CD1c-positive myeloid dendritic cell (primary cell): ENCODE data around the gene EPAS1.

Source experiments
- DNase-seq: peaks from one replicate; pipeline ENCODE4 v3.0.0-alpha.2; 2016; ENCODE audit errors: extremely low spot score

The EPAS1 gene

DNA sequence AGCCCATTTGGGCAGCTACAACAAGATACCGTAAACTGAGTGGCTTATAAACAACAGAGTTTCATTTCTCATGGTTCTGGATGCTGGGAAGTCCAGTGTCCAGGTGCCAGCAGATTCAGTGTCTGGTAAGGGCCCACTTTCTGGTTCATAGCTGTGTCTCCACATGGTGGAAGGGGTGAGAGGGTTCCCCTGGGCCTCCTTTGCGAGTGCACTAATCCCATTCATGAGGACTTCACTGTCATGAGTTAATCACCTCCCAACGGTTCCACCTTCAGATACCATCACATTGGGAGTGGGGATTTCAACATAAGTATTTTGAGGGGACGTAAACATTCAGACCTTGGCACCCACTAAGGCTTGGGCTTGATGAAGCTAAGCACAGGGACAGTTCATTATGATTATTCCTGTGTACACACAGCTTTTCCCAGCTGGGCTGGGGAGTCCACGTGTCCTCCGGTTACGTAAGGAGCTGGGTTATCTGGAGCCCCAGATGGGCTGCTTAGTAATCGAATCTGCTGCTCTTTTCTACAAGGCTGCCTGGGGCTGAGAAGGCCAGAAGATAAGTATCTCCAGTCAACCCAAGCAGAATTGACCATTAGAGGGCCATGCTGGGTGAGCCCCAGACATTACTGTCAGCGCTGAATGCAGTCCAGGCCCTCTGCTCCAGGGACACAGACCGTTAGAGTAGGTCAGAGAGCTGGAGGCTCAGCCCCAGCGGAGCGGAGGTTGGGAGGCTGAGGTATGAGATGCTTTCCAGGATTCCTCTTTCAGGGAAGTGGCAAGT, 42.7 kb downstream of the EPAS1 start:
- no peak for DNase-seq

DNA sequence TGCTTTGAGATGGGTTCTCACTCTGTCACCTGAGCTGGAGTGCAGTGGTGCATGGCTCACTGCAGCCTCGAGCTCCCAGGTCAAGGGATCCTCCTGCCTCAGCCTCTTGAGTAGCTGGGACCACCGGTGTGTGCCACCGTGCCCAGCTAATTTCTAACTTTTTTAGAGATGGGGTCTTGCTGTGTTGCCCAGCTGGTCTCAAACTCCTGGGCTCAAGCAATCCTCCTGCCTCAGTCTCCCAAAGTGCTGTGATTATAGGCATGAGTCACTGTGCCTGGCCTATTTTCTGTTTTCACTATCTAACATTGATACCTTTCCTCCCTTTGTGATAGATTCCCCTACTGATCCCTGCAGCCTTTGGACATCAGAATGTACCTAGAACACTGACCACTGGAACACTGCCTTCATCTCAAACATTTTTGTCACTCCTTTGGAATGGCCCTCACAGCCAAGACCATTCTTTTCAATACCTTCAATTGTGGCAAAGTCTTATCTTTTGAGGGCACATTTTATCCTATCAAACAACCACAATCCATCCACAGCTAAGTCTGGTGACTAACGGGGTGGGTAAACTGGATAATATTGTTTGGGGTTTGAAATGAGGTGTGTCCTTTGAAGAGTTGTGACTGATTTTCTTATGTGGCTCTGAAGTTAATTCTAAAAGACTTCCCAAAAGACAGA, 43.7 kb downstream of the EPAS1 start:
- DNase-seq, result no peak

DNA sequence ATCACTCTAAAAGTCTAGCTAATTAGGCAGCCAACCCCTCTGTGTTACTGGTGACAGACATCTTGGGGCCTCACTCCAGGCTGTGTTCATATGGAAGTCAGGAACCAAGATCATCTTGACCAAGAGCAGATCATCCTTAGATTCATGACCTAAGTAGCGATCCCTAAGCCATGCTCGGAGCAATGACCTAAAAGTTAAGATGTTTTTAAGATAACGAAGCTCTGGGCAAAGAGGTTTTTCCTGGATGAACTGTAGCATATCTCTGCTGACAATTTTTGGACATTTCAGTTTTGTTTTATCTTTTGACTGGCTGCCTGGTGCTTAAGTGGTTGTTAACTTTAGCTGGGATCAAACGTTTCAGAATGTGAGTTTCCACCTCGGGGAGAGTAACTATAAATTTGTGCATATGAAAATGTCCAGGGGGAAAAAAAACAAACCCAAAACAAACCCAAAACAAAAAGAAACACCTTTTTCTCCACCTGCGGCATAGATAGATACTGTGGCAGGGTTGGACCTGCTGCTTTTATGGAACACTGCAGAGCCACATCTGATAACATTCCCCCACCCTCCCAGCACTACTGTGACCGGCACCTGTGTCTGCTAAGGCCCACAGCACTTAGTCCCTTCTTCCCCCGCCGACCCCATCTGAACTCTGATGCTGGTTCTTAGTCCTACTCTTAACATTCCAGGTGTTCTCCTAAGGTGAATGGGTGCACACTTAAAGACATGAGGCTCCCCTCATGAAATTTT, 45.5 kb downstream of the EPAS1 start:
- no peak for DNase-seq

DNA sequence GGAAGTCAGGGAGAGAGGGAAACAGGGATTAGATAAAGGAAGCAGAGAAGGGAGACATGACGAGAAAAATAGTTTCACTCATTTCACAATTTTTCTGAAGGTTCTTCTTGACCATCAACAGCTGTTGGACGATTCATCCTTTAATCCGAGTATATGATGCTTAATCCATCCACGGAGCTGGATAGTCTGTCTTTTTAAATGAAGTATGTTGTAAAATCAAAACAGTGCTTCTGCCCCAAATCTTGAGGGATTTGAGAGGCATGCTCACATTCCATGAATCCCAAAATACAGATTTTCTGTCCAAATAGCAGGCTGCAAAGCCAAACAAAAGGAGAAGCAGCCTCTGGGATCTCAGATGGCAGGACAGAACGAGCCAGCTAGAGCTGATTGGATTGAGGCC, 47.5 kb downstream of the EPAS1 start:
- DNase-seq, result no peak

DNA sequence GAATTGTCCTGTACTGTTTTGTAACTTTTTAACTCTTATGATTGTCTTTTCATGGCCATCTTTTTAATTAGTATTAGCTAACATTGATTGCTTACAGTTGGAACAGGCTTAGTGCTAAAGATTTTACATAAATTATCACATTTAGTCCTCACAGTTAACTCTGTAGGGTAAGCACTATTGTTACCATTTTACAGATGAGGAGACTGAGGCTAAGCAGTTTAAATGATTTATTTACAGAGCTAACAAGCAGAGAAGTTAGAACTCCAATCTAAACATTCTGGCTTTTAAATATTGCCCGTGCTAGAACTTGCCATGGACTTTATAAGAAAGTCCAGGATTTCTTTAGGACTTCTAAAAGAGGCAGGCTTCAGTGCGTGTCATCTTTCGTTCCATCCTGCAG, 48.6 kb downstream of the EPAS1 start:
- no peak for DNase-seq

DNA sequence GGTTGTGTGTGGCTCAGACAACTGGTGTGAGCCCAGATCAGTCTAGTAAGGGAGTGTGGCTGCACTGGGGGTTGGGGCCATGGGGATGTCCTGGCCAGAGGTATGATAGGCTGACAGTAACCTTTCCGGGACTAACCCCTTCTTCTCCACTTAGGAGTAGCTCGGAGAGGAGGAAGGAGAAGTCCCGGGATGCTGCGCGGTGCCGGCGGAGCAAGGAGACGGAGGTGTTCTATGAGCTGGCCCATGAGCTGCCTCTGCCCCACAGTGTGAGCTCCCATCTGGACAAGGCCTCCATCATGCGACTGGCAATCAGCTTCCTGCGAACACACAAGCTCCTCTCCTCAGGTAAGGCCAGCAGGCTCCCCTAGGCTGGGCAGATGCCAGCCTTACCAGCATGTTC, 49.5 kb downstream of the EPAS1 start:
- no peak for DNase-seq

DNA sequence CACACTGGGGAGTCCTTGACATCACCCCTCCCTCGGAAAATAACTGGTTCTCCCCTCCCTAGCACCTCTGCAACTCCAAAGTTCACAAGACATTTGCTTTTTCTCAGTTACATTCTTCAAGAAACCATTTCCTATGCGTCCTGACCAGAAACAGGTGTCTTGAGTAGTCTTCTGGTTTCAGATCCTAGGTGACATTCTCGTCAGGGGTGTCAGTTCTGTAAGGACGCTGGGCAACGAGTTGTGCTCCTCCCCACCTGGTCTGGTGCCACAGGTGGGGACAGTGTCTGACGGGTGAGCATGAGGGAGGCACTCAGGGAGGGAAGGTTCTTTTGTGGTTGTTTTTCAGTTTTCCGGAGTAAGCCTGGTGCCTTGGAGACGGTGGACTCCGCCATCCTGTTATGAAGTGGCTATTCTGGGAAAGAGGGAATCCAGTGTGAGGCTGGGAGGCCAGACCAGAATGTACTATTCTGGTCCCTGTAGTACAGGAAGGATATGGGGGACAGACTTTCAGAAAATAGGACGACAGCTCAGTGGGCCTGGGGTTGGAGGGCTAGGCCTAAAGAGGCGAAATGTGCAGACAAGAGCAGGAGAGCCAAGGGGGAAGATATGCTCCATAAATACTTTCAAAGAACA, 50.6 kb downstream of the EPAS1 start:
- DNase-seq, result no peak

DNA sequence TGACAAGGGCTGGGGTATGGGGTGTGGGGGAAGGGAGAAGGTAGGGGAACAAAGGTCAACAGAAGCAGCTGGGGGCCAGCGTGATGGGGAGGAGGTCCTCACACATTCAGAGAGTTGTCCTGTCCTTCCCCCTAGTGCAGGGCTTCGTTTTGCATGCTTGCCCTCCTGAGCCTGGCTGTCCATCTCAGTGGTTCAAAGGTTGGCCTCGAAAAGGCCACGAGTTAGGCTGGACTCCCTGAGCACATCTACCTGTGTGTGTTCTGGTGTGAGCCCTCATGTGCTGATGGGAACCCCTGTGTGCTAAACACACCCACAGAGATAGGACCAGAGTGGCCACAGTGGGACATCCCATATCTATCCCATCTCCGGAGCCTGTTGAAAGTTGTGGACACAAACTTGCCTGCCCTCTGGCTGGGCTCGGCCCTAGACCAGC, 51.9 kb downstream of the EPAS1 start:
- no peak for DNase-seq

DNA sequence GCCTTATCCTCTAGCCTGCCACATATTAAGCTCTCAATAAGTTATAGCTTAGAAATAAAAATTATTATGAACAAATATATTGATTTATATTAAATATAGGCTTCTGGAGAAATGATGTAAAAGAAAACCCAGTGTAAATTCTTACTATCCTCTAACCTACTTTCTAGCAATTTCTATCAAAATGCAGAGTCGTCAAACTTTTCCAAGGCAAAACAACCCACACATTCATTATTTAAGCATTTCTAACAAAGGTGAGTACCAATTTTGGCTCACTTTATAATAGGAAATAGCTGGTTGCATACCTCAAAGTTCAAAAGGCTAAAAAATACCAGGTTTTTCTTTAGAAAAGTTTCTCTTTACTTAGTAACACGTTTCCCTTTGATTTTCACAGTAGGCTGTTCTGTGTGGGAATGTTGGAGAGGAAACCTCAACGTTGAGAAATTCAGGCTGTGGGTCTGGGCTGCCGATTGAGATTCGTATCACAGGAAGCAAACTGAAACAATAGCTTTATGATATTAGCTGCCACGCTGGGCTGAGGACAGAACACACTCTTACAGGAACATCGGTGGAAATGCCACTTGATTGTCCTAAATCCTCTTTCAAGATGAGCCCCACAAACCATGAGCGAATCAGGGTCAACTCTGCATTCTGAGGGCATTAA, 53.0 kb downstream of the EPAS1 start:
- DNase-seq, result no peak

DNA sequence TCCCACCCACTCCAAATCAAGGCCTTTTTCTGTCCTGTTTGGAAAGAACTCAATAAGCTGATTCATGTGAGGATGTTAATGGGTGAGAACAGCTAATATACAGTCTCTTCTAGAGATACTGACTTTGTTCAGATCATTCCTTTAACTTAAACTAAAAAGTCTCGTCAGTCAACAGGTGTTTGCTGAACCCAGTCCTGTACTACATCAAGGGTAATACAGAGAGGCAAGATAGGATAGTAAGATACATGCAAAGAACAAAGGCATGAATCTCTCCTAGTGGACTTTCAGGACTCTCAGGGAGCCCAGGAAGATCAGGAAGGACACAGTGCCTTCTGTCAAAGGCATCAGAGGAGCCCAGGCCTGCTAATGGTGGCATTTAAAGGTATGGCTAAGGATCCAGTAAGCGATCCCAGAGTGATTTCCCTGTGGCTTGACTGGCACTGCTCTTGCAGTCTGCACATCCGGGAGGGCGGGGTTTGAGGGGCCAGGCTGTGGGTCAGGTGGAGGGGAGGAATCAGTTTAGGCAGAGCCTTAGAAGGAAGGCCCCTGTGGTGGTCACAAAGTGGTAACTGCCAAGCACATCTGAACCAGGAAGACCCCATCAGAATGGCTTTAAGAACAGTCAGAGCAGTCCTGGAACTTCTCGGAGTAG, 54.0 kb downstream of the EPAS1 start:
- DNase-seq, result no peak

DNA sequence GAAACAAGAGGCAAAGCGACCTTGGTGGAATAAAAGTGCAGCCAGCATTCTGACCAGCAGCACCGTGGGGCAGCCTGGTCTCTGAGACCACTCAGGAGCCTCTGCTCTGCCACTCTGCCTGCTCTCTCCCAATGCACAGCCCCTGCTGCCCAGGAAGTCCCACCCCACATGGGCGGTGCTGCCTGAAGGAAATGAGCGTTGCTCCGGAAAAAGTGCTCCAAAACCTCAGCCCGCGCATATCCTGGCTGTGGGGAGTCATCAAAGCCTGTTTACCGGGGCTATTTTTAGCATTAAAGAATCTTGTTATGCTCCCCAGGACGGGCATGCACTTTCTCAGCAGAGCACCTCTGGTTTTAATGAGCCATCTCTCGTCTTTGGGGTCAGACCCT, 54.5 kb downstream of the EPAS1 start:
- no peak for DNase-seq

DNA sequence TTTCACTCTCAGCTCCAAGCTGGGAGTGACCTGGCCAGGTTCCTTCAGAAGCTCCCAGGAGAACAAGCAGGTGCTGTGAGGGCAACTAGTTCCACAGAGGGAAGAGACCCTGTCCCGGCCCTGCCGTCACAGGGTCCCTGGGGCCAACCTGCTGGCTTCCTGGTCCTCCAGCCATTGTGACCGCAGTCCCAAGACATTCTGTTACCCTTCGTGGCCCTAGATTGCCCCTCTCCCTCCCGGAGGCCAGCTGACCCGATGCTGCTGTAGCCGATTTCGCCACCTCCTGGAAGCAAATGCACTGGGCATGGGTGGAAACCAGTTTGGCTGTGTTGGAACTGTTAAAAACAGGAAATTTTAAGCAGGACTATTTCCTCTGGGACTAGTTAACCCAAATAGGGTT, 55.4 kb downstream of the EPAS1 start:
- DNase-seq, result no peak

DNA sequence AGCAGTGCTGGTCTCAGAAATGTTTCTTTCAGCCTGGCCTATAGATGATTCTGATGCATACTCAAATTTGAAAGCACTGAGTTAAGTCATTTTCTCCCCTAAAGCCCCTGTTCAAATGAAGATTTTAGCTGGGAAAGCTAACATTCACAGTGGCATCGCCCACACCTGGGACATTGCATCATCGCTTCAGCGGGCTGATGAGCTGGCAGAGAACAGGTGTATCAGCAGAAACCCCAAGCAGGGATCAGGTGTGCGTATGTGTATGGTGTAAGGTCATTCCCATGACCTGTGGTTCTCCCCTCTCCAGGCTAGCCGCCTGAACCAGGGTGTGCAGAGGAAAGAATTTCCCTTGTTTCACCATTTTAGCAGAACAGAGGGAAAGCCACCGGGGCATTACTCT, 56.3 kb downstream of the EPAS1 start:
- DNase-seq, result no peak

DNA sequence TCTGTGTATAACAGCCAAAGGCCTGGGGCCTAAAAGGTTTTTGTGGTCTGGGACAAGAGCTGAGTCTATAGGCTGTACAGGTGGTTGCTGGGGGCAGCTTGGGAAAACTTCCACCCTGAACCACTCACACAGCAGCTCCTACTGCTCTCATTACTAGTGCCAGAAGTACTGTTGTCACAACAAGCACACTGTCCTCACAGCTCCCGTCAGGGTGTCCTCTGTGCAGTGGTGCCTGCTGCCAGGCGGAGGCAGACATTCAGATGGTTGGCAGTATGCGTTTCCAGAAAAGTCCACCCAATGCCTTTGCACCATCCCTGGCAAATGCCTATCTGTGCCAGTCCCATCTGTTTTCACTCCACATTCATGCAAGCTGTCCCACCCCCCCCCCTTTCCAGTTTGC, 58.5 kb downstream of the EPAS1 start:
- no peak for DNase-seq

DNA sequence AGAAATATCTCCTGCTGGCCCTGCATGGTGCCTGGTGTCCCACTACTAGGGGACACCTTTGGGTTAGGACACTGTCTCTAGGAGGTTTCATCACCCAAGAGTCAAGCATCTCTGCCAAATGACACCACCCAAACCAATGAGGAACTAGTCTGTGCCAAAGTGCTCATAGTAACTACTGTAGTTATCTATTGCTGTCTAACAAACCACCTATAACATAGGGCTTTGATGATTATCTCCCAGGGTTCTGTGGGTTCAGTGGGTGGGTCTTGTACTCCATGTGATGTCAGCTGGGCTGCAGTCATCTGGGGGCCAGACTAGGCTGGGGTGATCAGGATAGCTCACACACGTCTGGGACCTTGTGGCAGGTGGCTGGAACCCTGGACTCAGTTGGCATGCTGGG, 59.8 kb downstream of the EPAS1 start:
- no peak for DNase-seq

DNA sequence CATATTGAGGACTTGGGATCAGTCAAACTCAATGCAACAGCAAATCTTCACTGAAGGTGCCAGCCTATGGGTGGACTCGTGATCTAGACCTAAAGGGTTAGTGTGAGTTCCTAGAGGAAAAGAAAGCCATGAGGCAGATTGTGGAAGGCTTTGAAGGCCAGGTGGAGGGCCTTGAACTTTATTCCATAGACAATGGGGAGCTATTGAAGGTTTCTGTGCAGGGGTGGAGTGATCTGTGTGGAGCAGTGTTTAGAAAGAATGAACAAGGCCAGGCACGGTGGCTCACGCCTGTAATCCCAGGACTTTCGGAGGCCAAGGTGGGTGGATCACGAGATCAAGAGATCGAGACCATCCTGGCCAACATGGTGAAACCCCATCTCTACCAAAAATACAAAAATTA, 61.5 kb downstream of the EPAS1 start:
- no peak for DNase-seq

DNA sequence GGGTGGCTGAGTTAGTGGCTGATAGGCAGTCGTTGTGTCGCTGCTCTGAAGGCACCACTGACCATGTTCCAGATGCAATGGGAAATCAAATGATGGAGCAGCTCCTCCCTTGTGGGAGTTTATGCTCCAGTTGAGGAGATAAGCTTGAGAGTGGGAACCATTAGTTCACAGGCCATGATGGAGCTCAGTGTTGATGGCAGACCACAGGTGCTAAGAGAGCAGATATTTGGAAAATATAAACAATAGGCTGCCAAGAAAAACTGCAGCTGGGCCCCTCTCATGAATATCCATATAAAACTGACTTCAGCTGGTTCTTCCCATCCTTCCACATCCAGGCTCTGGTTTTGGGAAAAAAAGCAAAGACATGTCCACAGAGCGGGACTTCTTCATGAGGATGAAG, 63.1 kb downstream of the EPAS1 start:
- no peak for DNase-seq

DNA sequence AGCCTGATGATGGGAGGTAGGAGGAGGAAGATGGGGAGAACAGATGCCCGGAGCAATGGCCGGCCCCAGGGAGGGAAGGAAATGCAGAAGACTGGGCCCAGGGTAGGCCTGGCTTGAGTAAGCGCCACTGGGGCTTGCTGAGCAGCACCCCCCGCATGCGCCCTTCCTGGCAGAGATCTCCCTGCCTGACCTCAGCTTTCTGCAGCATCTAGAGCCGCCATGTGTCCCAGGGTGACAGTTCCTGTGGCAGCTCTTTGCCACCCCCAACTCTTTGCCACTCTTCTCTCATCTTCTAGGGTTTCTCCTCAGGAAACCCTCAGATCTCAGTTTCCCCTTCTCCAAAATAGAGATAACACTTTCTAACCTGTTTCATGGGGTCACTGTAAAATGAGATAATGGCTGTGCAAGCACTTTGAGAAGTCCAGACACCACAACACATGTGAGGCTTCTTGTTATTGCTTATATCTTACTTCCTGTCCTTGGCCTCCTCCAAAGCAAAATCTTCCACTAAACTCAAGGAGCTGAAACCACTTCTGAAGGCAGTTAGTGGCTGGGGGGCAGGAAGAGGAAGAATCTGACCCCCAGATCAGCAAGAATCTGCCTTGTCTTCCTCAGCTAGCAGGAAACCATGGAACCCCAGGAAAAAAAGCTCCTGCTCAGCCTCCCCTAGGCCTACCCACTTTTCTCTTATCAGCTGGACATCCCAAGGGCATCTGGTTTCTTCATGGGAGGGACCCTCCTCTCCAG, 64.9 kb downstream of the EPAS1 start:
- no peak for DNase-seq

DNA sequence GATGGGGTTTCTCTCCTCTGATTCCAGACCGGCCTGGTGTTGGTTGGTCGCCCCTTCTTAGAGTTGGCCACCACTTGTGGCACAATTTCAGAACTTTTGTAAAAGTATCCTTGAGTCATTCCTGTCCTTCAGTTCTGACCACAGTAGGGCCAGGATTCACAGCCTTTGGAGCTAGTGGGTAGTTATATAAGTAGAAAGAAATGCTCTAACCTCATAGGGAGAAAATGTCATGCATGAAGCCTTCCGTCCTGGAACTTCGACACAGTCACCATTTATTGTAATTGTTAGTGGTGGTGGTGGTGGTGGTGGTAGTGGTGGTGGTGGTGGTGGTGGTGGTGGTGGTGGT, 65.4 kb downstream of the EPAS1 start:
- no peak for DNase-seq

DNA sequence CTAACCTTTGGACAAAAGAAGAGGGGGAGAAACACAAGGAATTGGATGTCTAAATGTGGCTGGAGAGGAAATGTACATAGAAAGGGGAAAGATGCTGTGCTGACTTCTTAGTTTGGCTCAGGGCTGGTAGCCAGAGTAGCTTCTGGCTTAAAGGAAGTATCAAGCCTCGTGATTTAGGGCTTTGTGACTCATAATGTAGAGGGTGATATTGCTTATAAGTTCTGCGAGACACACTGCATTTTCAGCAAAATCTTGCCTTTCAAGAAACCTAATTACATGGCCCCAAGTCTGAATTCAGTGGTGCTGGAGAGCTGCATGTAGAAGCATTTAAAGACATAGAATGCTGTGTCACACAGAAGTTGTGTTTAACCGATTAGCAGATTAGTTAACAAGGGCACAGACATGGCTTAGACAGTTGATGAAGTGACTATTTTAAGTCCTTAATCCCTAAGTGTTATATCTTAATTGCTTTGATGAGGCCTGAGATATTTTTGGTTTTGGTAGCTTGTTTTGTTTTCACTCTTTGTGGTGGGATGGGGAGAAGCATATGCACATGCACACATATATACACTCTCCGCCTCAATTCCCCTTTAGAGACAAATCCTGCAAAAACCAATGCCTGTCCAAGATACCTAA, 66.4 kb downstream of the EPAS1 start:
- DNase-seq, result peak; percentile 62
